AG10803 (cell line): Measurements from ENCODE around the gene BMP5.
A peak's percentile ranks its signal among the peaks of the same experiment; 100 is the strongest.

Experiments used
- DNase-seq: peaks from one replicate; pipeline ENCODE4 v3.0.0; 2010; ENCODE audit warnings: low read depth
- H3K4me3 ChIP-seq: 2 replicates; pipeline ENCODE4 v1.5.1; 2011; ENCODE audit warnings: mild to moderate bottlenecking, low read length, control low read depth
- CTCF ChIP-seq: conservative IDR thresholded peaks from 2 replicates; pipeline ENCODE4 v1.5.1; 2011; ENCODE audit warnings: mild to moderate bottlenecking, low read length, control low read depth, inconsistent platforms

Gene BMP5

GRCh38 chr6:55827818-55828522 lies 47.4 kb downstream of the BMP5 start:
- no peak for DNase-seq

GRCh38 chr6:55826941-55827340 lies 48.4 kb downstream of the BMP5 start:
- DNase-seq = no peak
- TF ChIP-seq CTCF = no peak

More at GRCh38 chr6:55827818-55828522, 47.4 kb downstream of the BMP5 start:
- TF ChIP-seq CTCF = no peak
- no peak overlapping the region for H3K4me3 ChIP-seq

GRCh38 chr6:55825402-55826051 lies 49.9 kb downstream of the BMP5 start:
- DNase-seq = peak; percentile 38
- no peak for TF ChIP-seq CTCF
- no peak overlapping the region for H3K4me3 ChIP-seq

More at GRCh38 chr6:55826941-55827340, 48.4 kb downstream of the BMP5 start:
- no peak overlapping the region for H3K4me3 ChIP-seq

GRCh38 chr6:55822815-55823214 lies 52.6 kb downstream of the BMP5 start:
- TF ChIP-seq CTCF = no peak
- no peak overlapping the region for H3K4me3 ChIP-seq
- peak; percentile 29 for DNase-seq

- H3K4me3 ChIP-seq = no peak overlapping the region
- no peak for DNase-seq
- no peak for TF ChIP-seq CTCF
Observed at GRCh38 chr6:55822005-55822404, 53.4 kb downstream of the BMP5 start.

- no peak overlapping the region for H3K4me3 ChIP-seq
- no peak for TF ChIP-seq CTCF
- no peak for DNase-seq
Observed at GRCh38 chr6:55820696-55821095, 54.7 kb downstream of the BMP5 start.

GRCh38 chr6:55819811-55820210 lies 55.6 kb downstream of the BMP5 start:
- H3K4me3 ChIP-seq = no peak overlapping the region
- no peak for TF ChIP-seq CTCF
- no peak for DNase-seq
